GM18505 (cell line): ENCODE measurements around the gene UBAC2.

ENCODE experiments used
- ATAC-seq: cut with Tn5 transposase; IDR thresholded peaks from one replicate; pipeline ENCODE4 v1.9.1; 2021; ENCODE audit not compliant: unreplicated experiment
- POLR2A ChIP-seq: IDR thresholded peaks from 4 replicates; pipeline ENCODE4 v1.6.1; 2011; ENCODE audit warnings: borderline replicate concordance; ENCODE audit not compliant: insufficient read depth, insufficient read length; ENCODE audit errors: extremely low read depth

The UBAC2 gene

DNA sequence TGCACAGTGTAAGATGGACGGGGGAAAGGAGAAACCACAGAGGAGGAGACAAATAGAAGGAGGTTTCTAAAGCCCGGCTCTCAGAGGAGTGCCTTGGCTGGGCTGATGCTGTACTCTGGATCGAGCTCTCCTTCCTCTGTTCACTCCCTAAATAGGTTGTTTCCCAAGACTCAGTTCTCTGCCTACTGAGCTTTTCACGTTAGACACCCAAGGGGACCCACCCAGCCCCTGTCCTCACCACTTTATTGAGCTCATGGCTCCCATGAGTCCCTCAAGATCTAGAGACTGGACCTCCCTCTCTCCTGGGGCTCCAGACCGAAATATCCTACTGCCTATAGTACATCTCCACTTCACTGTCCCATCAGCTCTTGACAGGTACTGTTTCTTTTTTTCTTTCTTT, 144.7 kb downstream of the UBAC2 start:
- TF ChIP-seq POLR2A, result no peak
- ATAC-seq, result no peak

- no peak for TF ChIP-seq POLR2A
- ATAC-seq, result no peak
These were observed 145.8 kb downstream of the UBAC2 start for GRCh38 chr13:99346335-99347042.

DNA sequence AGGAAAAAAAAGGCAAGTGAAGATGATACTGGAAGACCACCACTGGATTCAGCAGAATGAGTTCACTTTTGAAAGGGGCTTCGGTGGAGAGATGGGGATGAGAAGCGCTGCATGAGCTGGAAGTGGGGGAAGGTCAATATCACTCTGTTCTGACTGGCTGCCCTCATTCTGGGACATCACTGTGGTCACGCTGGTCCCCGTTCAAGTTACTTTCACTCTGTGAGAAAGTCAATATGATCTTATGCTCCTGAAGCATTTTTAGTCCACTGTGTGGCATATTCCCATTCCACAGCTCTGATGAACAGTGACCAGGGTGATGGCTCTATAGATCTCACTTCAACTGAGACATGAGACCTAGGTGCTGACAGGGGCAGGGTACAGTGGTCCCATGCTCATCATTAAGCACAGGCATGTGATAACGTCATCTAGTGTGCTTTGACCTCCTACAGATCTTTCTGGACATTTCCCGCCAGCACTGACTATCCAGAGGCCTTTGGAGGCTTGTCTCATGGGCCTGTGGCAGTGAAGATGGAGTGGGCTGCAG, 146.8 kb downstream of the UBAC2 start:
- no peak for ATAC-seq
- no peak for TF ChIP-seq POLR2A

GRCh38 chr13:99347911-99348451, 147.3 kb downstream of the UBAC2 start:
- ATAC-seq, result peak; percentile 47
- no peak for TF ChIP-seq POLR2A

GRCh38 chr13:99350191-99350590, 149.5 kb downstream of the UBAC2 start:
- no peak for ATAC-seq
- TF ChIP-seq POLR2A, result no peak

GRCh38 chr13:99351772-99352171, 151.1 kb downstream of the UBAC2 start:
- no peak for ATAC-seq
- TF ChIP-seq POLR2A, result no peak

- no peak for TF ChIP-seq POLR2A
- no peak for ATAC-seq
These were observed 151.9 kb downstream of the UBAC2 start for GRCh38 chr13:99352351-99353245.

DNA sequence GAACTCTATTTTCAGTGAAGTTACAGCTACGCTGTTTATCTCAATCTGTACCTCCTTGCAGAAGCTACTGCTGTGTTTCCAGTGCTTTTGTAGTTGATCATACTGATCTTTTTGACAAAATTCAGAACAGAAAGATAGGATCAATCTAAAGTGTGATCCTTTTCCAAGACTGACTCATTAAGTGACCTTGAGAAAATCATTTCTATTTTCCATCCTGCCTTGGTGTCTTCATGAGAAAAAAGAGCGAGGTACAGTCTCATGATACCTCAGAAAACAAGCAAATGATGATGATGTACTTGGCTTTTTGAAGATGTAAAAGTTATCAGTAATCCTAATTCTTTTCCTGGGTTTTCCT, 152.6 kb downstream of the UBAC2 start:
- no peak for TF ChIP-seq POLR2A
- ATAC-seq, result no peak

GRCh38 chr13:99353836-99354235, 153.2 kb downstream of the UBAC2 start:
- TF ChIP-seq POLR2A, result no peak
- no peak for ATAC-seq

- no peak for ATAC-seq
- no peak for TF ChIP-seq POLR2A
These were observed 153.8 kb downstream of the UBAC2 start for GRCh38 chr13:99354371-99354951.

DNA sequence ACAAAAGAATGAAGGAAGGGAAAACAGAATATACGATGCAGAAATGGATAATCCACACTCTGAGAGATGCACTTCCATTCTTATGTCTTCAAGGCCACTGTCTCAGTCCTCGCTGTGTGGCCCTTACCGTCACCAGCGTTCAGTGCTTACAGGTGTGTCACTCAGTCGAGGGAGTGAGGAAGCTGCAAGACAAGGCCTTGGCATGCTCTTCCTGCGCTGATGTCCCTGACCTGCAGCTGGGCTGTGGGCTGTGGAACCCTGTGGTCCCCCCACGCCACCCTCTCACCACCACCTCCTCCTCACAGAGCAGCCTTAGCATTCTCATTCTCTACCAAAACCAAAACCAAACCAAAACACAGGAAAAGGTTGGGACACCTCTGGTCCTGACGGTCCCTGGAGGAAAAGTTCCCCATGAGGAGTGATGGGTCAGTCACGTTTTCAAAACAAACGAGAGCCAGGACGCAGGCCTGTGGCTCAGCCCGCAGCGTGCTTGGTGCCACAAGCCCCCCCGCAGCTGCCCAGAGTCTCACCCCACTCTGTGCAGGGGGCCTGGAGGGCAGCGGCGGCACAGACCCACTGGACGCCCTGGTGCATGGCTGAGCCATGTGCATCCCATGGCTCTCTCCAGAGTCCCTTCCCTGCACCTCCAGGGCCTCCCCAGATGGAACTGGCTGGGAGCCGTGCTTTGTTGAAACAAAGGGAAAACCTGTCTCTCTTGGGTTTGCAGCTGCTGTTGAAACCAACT, 154.8 kb downstream of the UBAC2 start:
- TF ChIP-seq POLR2A, result no peak
- ATAC-seq, result no peak

DNA sequence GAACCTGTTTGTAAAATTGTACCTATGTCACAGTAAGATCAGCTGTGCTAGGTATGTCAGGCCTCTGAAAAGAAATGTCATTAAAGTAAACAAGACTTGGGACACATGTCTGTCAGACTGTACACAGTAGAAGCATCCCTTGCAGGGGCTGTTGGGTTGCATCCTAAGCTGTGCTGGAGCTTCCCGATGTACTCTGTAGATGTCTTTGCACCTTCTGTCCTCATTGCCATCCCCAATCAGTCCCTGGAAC, 155.3 kb downstream of the UBAC2 start:
- no peak for TF ChIP-seq POLR2A
- ATAC-seq, result no peak
